ENCODE data around the gene PIGZ. TPM values are rescaled to one million over a fixed set of nuclear protein-coding genes. Genes with fewer than 3 reads are reported as not detected.

Gene PIGZ
- total RNA-seq, 1 experiment from 2014 or later = 0.15 TPM

- H3K27me3 Mint-ChIP-seq (ENCODE audit: low read depth) = peaks cover 77% of the 10 kb centered on the region
- H3K27me3 ChIP-seq (ENCODE audit: insufficient read depth, low read length) = peaks cover 24% of the 10 kb centered on the region
Measured at GRCh38 chr3:196963631-196963953, 5.0 kb downstream of the PIGZ start.

More at GRCh38 chr3:196963631-196963953, 5.0 kb downstream of the PIGZ start:
- TF ChIP-seq CTCF (conservative IDR thresholded peaks at IDR 0.05) = no peak
- Histone ChIP-seq H3K4me2 (ENCODE audit: insufficient read depth, insufficient read length, low read length) (no peak overlapping the region), H3K23ac (ENCODE audit: insufficient read length, low read depth, low read length) (no peak overlapping the region), H4K20me1 (ENCODE audit: control insufficient read depth, insufficient read depth, insufficient read length) (no peaks in the 10 kb centered on the region), H3K14ac (ENCODE audit: insufficient read depth, low read length) (no peak overlapping the region; the same call in 1 of the 2 replicates), H4K5ac (ENCODE audit: insufficient read length, low read depth, low read length) (no peak overlapping the region), H3K4me1 (ENCODE audit: insufficient read depth, low read length) (no peaks in the 10 kb centered on the region), H3K79me1 (ENCODE audit: insufficient read depth, low read depth, low read length, poor library complexity, severe bottlenecking) (no peaks in the 10 kb centered on the region), H2BK120ac (ENCODE audit: low read depth, low read length, poor library complexity, severe bottlenecking) (no peak overlapping the region), H3K56ac (ENCODE audit: insufficient read length, low read depth, low read length) (no peak overlapping the region), H3K79me2 (ENCODE audit: insufficient read depth, low read length) (no peaks in the 10 kb centered on the region), H2AK5ac (ENCODE audit: insufficient read length, low read length) (no peak overlapping the region), H4K91ac (ENCODE audit: insufficient read length, low read depth, low read length) (no peak overlapping the region), H3K4ac (ENCODE audit: low read depth, low read length) (no peak overlapping the region), H2AFZ (ENCODE audit: low read length) (no peak overlapping the region), H3T11ph (ENCODE audit: low read length) (no peak overlapping the region), H2BK12ac (ENCODE audit: insufficient read length, low read depth, low read length) (no peak overlapping the region), H3K27ac (ENCODE audit: insufficient read length, low read depth, low read length) (no peak overlapping the region), H4K8ac (replicated peaks; ENCODE audit: insufficient read length, low read depth, low read length) (no peak overlapping the region), H3K18ac (ENCODE audit: insufficient read length, low read depth, low read length) (no peak overlapping the region), H3K9ac (ENCODE audit: extremely low read depth, insufficient read length, low read length) (no peak overlapping the region), H3K23me2 (ENCODE audit: insufficient read length, low read depth, low read length, poor library complexity, severe bottlenecking) (no peaks in the 10 kb centered on the region), H2BK20ac (ENCODE audit: low read depth, low read length, poor library complexity, severe bottlenecking) (no peak overlapping the region), H2BK5ac (ENCODE audit: insufficient read length, low read length) (no peak overlapping the region), H2BK15ac (ENCODE audit: low read depth, low read length) (no peak overlapping the region), H3K9me3 (ENCODE audit: control insufficient read depth, low read depth, low read length) (no peaks in the 10 kb centered on the region)
- Mint-ChIP-seq H3K4me3 (no peak overlapping the region), H3K27ac (no peak overlapping the region), H3K36me3 (ENCODE audit: insufficient read depth in 1 of 3, low read depth in 3 of 3) (no peaks in the 10 kb centered on the region), H3K4me1 (peaks cover 3 to 10% of the 10 kb centered on the region in 2 experiments; a peak in 3 of 4 replicates), H3K9me3 (no peaks in the 10 kb centered on the region; a peak in 1 of 5 replicates)
- no peak for DNase-seq
- WGBS (ENCODE audit: extremely low coverage, insufficient read length, low lambda C conversion rate) = no CpG with 5 or more reads among the region's 2 CpGs
